WTC11 (cell line): ENCODE measurements around the gene GABRB2. TPM values are rescaled to one million over a fixed set of nuclear protein-coding genes. Genes with fewer than 3 reads are reported as not detected.

Experiments
- ATAC-seq: fragments of 200-7000 bp; cut with Tn5 transposase; 2 replicates; pipeline ENCODE4 v1.10.0; 2021; ENCODE audit warnings: mild to moderate bottlenecking, moderate library complexity
- CTCF ChIA-PET: fragments of 300-600 bp; sonication (Branson Sonifier 250); formaldehyde crosslinking; loops from one replicate; lab custom pipeline; 2021; ENCODE audit warnings: antibody characterized with exemption; lab: Charles Lee
- POLR2A ChIA-PET: fragments of 350-600 bp; sonication (Branson Sonifier 250); formaldehyde crosslinking; loops from one replicate; lab custom pipeline; 2021; ENCODE audit warnings: antibody characterized with exemption; lab: Charles Lee
- DNase-seq: peaks from one replicate; pipeline ENCODE4 v3.0.0; 2021; ENCODE audit warnings: low spot score
- H3K27ac Mint-ChIP-seq: 2 replicates; pipeline ENCODE4 v1.8.0; 2021; ENCODE audit warnings: mixed read lengths
- H3K27me3 Mint-ChIP-seq: 2 replicates; pipeline ENCODE4 v1.8.0; 2021; ENCODE audit warnings: low read depth, mild to moderate bottlenecking, moderate library complexity, mixed read lengths
- H3K36me3 Mint-ChIP-seq: 2 replicates; pipeline ENCODE4 v1.8.0; 2021; ENCODE audit warnings: mixed read lengths
- H3K4me1 Mint-ChIP-seq: 2 replicates; pipeline ENCODE4 v1.8.0; 2022; ENCODE audit warnings: mixed read lengths
- H3K4me3 Mint-ChIP-seq: 2 replicates; pipeline ENCODE4 v1.8.0; 2021; ENCODE audit warnings: mild to moderate bottlenecking, moderate library complexity, mixed read lengths
- H3K9me3 Mint-ChIP-seq: 2 replicates; pipeline ENCODE4 v1.8.0; 2021; ENCODE audit warnings: mixed read lengths
- AFF4 ChIP-seq: sonication (generic); formaldehyde crosslinking; IDR thresholded peaks from 2 replicates; pipeline ENCODE4 v1.8.1; 2023; ENCODE audit warnings: mild to moderate bottlenecking, missing genetic modification reagents, borderline replicate concordance
- AR ChIP-seq: fragments of 250-450 bp; sonication (Bioruptor Pico); IDR thresholded peaks from 2 replicates; pipeline ENCODE4 v1.9.0; 2021; ENCODE audit warnings: mild to moderate bottlenecking
- CDX4 ChIP-seq: fragments of 250-450 bp; sonication (Bioruptor Pico); IDR thresholded peaks from 2 replicates; pipeline ENCODE4 v1.9.0; 2021; ENCODE audit warnings: moderate library complexity, mild to moderate bottlenecking, inconsistent platforms, borderline replicate concordance
- CREB1 ChIP-seq: sonication (generic); formaldehyde crosslinking; IDR thresholded peaks from 2 replicates; pipeline ENCODE4 v1.8.0; 2023; ENCODE audit warnings: mild to moderate bottlenecking, missing genetic modification reagents
- FOXP4 ChIP-seq: sonication (generic); formaldehyde crosslinking; IDR thresholded peaks from 2 replicates; pipeline ENCODE4 v1.8.0; 2022; ENCODE audit warnings: mild to moderate bottlenecking, missing genetic modification reagents
- HMGA2 ChIP-seq: fragments of 250-450 bp; sonication (Bioruptor Pico); IDR thresholded peaks from 2 replicates; pipeline ENCODE4 v1.4.0; 2021; ENCODE audit warnings: mild to moderate bottlenecking, moderate library complexity
- NFE2L1 ChIP-seq: sonication (generic); formaldehyde crosslinking; IDR thresholded peaks from 2 replicates; pipeline ENCODE4 v1.8.1; 2023; ENCODE audit warnings: missing genetic modification reagents
- NR3C1 ChIP-seq: sonication (generic); formaldehyde crosslinking; conservative IDR thresholded peaks from 2 replicates; pipeline ENCODE4 v1.8.1; 2023; ENCODE audit warnings: low read depth, mild to moderate bottlenecking, missing genetic modification reagents
- SOX15 ChIP-seq: fragments of 250-450 bp; sonication (Bioruptor Pico); IDR thresholded peaks from 2 replicates; pipeline ENCODE4 v1.9.0; 2021; ENCODE audit warnings: mild to moderate bottlenecking
- TCF7 ChIP-seq: sonication (generic); formaldehyde crosslinking; IDR thresholded peaks from 2 replicates; pipeline ENCODE4 v1.8.0; 2022; ENCODE audit warnings: mild to moderate bottlenecking, low read depth, missing genetic modification reagents, moderate library complexity
- ZNF263 ChIP-seq: sonication (generic); formaldehyde crosslinking; IDR thresholded peaks from 2 replicates; pipeline ENCODE4 v1.8.1; 2022; ENCODE audit warnings: low read depth, mild to moderate bottlenecking, moderate library complexity, missing genetic modification reagents
- ZNF671 ChIP-seq: fragments of 250-450 bp; sonication (Bioruptor Pico); IDR thresholded peaks from 2 replicates; pipeline ENCODE4 v1.8.0; 2021; ENCODE audit warnings: mild to moderate bottlenecking
- total RNA-seq: library from RNA; stranded (reverse); gene quantifications from 3 replicates; pipeline ENCODE4 v1.2.3, GENCODE V29; 2021
- TF ChIP-seq, protein P1 (sequence below): fragments of 250-450 bp; sonication (Bioruptor Pico); conservative IDR thresholded peaks from 2 replicates; pipeline ENCODE4 v1.9.0; 2021; ENCODE audit warnings: mild to moderate bottlenecking
- TF ChIP-seq, protein P2 (sequence below): fragments of 200-600 bp; IDR thresholded peaks from 2 replicates; pipeline ENCODE4 v1.8.0; 2022; ENCODE audit warnings: antibody characterized with exemption
- TF ChIP-seq, protein P3 (sequence below): sonication (generic); formaldehyde crosslinking; IDR thresholded peaks from 2 replicates; pipeline ENCODE4 v1.8.0; 2022; ENCODE audit warnings: mild to moderate bottlenecking, missing genetic modification reagents
- TF ChIP-seq, protein P4 (sequence below): sonication (generic); formaldehyde crosslinking; IDR thresholded peaks from 2 replicates; pipeline ENCODE4 v1.8.0; 2022; ENCODE audit warnings: mild to moderate bottlenecking, missing genetic modification reagents

Gene GABRB2
- total RNA-seq, 1 experiment from 2014 or later: 0.79 TPM

- H3K36me3 Mint-ChIP-seq: no peaks in the 10 kb centered on the region
- POLR2A ChIA-PET: interaction anchor here (1.2 kb wide), 1 partner anchor 10 kb away, joined by 3 read pairs; no protein-coding TSS in a partner anchor
- no peak for DNase-seq
- no peak for TF ChIP-seq HMGA2 (CRISPR knock-in tag)
- TF ChIP-seq, all 79 proteins: peak for 0
- Mint-ChIP-seq H3K27me3 (peaks cover 73% of the 10 kb centered on the region), H3K4me3 (peak overlapping the region; percentile 77), H3K4me1 (peaks cover 27% of the 10 kb centered on the region), H3K9me3 (no peaks in the 10 kb centered on the region; the same call in 1 of the 2 replicates), H3K27ac (no peak overlapping the region)
- CTCF ChIA-PET: interaction anchor here (0.6 to 1.6 kb wide), 3 partner anchors 10 to 259 kb away, joined by 3 read pairs; no protein-coding TSS in a partner anchor
- no peak for ATAC-seq
Observed at GRCh38 chr5:161545344-161546094, 1.0 kb downstream of the GABRB2 start.

- POLR2A ChIA-PET: no interaction called here
- H3K4me1 Mint-ChIP-seq: peaks cover 27% of the 10 kb centered on the region
- ATAC-seq (peak; percentile 34), DNase-seq (peak; percentile 70)
- H3K27ac Mint-ChIP-seq: no peak overlapping the region
- no peaks in the 10 kb centered on the region for H3K9me3 Mint-ChIP-seq
- peak overlapping the region; percentile 34; the same call in 1 of the 2 replicates for H3K4me3 Mint-ChIP-seq
- no peaks in the 10 kb centered on the region for H3K36me3 Mint-ChIP-seq
- CTCF ChIA-PET: interaction anchor here (0.5 to 1.6 kb wide), 7 partner anchors 8 to 1864 kb away, joined by 3 to 7 read pairs (median 4); no protein-coding TSS in a partner anchor
- H3K27me3 Mint-ChIP-seq: peaks cover 62% of the 10 kb centered on the region
- TF ChIP-seq SOX15: no peak
- TF ChIP-seq TCF7 (CRISPR knock-in tag): no peak
- TF ChIP-seq, protein P1, sequence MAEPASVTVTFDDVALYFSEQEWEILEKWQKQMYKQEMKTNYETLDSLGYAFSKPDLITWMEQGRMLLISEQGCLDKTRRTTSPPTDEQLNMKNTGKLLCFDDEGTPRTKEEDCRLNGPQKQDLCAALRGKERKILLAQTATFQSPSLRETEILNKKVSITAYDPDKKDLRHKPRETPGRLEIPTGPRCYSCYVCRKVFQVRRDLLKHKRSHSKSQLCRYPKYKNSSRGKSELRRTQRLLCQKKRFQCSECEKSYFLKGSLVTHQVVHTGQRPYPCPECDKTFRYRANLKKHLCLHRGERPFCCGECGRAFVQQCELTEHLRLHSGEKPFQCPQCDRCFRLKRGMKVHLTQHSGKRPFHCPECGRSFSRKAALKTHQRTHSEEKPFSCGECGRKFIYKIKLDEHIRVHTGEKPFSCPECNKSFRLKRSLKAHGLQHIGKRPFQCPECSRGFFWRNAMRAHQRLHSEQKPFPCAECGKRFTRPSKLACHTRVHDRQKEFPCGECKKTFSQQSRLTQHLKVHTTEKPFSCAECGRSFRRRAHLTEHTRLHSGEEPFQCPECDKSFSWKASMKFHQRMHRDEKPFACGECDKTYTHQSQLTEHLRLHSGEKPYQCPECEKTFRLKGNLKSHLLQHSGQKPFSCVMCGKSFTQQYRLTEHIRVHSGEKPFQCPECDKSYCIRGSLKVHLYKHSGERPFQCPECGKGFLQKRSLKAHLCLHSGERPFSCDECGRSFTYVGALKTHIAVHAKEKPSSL: no peak
- no peak; the same call in 1 of the 2 replicates for TF ChIP-seq NFE2L1
- TF ChIP-seq AFF4 (CRISPR knock-in tag): 0 out of 2 replicates have a peak, but pooled peaks have one; percentile 46
- no peak for TF ChIP-seq ZNF671 (CRISPR knock-in tag)
- 0 out of 2 replicates have a peak, but pooled peaks have one; percentile 54 for TF ChIP-seq AR (CRISPR knock-in tag)
- TF ChIP-seq FOXP4 (CRISPR knock-in tag): peak; percentile 16; the same call in 1 of the 2 replicates
- TF ChIP-seq CREB1 (CRISPR knock-in tag): no peak
- TF ChIP-seq ZNF263: no peak
- TF ChIP-seq, protein P2, sequence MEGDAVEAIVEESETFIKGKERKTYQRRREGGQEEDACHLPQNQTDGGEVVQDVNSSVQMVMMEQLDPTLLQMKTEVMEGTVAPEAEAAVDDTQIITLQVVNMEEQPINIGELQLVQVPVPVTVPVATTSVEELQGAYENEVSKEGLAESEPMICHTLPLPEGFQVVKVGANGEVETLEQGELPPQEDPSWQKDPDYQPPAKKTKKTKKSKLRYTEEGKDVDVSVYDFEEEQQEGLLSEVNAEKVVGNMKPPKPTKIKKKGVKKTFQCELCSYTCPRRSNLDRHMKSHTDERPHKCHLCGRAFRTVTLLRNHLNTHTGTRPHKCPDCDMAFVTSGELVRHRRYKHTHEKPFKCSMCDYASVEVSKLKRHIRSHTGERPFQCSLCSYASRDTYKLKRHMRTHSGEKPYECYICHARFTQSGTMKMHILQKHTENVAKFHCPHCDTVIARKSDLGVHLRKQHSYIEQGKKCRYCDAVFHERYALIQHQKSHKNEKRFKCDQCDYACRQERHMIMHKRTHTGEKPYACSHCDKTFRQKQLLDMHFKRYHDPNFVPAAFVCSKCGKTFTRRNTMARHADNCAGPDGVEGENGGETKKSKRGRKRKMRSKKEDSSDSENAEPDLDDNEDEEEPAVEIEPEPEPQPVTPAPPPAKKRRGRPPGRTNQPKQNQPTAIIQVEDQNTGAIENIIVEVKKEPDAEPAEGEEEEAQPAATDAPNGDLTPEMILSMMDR: peak; percentile 86
- no peak for TF ChIP-seq CDX4 (CRISPR knock-in tag)
- TF ChIP-seq, protein P3, sequence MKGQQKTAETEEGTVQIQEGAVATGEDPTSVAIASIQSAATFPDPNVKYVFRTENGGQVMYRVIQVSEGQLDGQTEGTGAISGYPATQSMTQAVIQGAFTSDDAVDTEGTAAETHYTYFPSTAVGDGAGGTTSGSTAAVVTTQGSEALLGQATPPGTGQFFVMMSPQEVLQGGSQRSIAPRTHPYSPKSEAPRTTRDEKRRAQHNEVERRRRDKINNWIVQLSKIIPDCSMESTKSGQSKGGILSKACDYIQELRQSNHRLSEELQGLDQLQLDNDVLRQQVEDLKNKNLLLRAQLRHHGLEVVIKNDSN: peak; percentile 49; the same call in 1 of the 2 replicates
- TF ChIP-seq HMGA2 (CRISPR knock-in tag): no peak
- no peak for TF ChIP-seq NR3C1 (CRISPR knock-in tag)
- TF ChIP-seq, protein P4, sequence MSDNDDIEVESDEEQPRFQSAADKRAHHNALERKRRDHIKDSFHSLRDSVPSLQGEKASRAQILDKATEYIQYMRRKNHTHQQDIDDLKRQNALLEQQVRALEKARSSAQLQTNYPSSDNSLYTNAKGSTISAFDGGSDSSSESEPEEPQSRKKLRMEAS: peak; percentile 90
Observed at GRCh38 chr5:161544350-161544765, 2.2 kb downstream of the GABRB2 start.
